A549 (cell line): Measurements from ENCODE around the gene SPARC. TPM values are rescaled to one million over a fixed set of nuclear protein-coding genes. Genes with fewer than 3 reads are reported as not detected.
A peak's percentile ranks its signal among the peaks of the same experiment; 100 is the strongest.
"Not testable (repeated sequence)": the region's sequence is repeated elsewhere in the genome, so short reads cannot be mapped to it uniquely, and the experiment has no call there.

Experiments used
- ATAC-seq, 2 experiments: fragments of 200-7000 bp in 1 of 2; fragments of >200 bp in 1 of 2; cut with Nextera tagmentation in 1 of 2; cut with Tn5 transposase in 1 of 2; 3 replicates each; pipeline versions ENCODE4 v1.8.0 to v1.9.1; 2018 to 2020; ENCODE audit warnings: mild to moderate bottlenecking in 1 of 2, moderate library complexity in 1 of 2
- CTCF ChIA-PET: fragments of 300-600 bp; sonication (Branson Sonifier 250); formaldehyde crosslinking; extraction: SDS; loops from one replicate; lab custom pipeline; 2021; ENCODE audit warnings: antibody characterized with exemption, inconsistent platforms; lab: Yijun Ruan, JAX
- POLR2A ChIA-PET: fragments of 350-600 bp; formaldehyde crosslinking; extraction: SDS; loops from one replicate; lab custom pipeline; 2021; ENCODE audit warnings: antibody characterized with exemption, inconsistent platforms; lab: Yijun Ruan, JAX
- DNase-seq, 2 experiments: peaks; one replicate each; pipeline versions ENCODE4 v3.0.0 to v3.0.0-alpha.2; 2011 to 2016; ENCODE audit warnings: low read depth in 1 of 2, low spot score in 1 of 2
- FAIRE-seq: peaks from 2 replicates; lab custom pipeline; 2011; peaks lifted over from hg19 to GRCh38; lab: Jason Lieb, UNC
- H3K27ac ChIP-seq, 2 experiments: fragments of >200 bp; sonication (Bioruptor Twin); formaldehyde crosslinking; 3 replicates each; pipeline ENCODE4 v1.5.1; 2016 to 2017
- H3K4me1 ChIP-seq: fragments of >200 bp; sonication (Bioruptor Twin); formaldehyde crosslinking; 3 replicates; pipeline ENCODE4 v1.6.1; 2016
- H3K4me2 ChIP-seq: fragments of >200 bp; sonication (Bioruptor Twin); formaldehyde crosslinking; 3 replicates; pipeline ENCODE4 v1.6.1; 2016
- H3K4me3 ChIP-seq: fragments of >200 bp; sonication (Bioruptor Twin); formaldehyde crosslinking; 3 replicates; pipeline ENCODE4 v1.5.1; 2016
- H3K9me3 ChIP-seq: fragments of >200 bp; sonication (Bioruptor Twin); formaldehyde crosslinking; 3 replicates; pipeline ENCODE4 v1.6.1; 2016
- CBX8 ChIP-seq: fragments of 200-600 bp; sonication (generic); IDR thresholded peaks from 2 replicates; pipeline ENCODE4 v1.6.1; 2016
- CHD2 ChIP-seq: fragments of 150-350 bp; IDR thresholded peaks from 2 replicates; pipeline ENCODE4 v1.6.1; 2014; ENCODE audit warnings: low read length; ENCODE audit not compliant: partially characterized antibody
- CHD4 ChIP-seq: fragments of 200-600 bp; sonication (generic); IDR thresholded peaks from 2 replicates; pipeline ENCODE4 v1.6.1; 2016; ENCODE audit warnings: antibody characterized with exemption, mild to moderate bottlenecking, borderline replicate concordance
- EHF ChIP-seq: fragments of 250-450 bp; sonication (Bioruptor Pico); IDR thresholded peaks from 2 replicates; pipeline ENCODE4 v1.5.0; 2020; ENCODE audit warnings: mild to moderate bottlenecking
- EHMT2 ChIP-seq: fragments of 200-600 bp; sonication (generic); IDR thresholded peaks from 2 replicates; pipeline ENCODE4 v1.6.1; 2016; ENCODE audit warnings: antibody characterized with exemption, low read depth, mild to moderate bottlenecking, moderate library complexity
- EP300 ChIP-seq, 2 experiments: fragments of >200 bp; sonication (Bioruptor Twin); formaldehyde crosslinking; IDR thresholded peaks; 2 replicates in 1 of 2; 3 replicates in 1 of 2; pipeline ENCODE4 v1.6.1; 2016 to 2017
- FOSB ChIP-seq: fragments of 250-450 bp; sonication (Bioruptor Pico); IDR thresholded peaks from 2 replicates; pipeline ENCODE4 v1.5.0; 2020; ENCODE audit warnings: mild to moderate bottlenecking, moderate library complexity
- FOXS1 ChIP-seq: fragments of 250-450 bp; sonication (Bioruptor Pico); IDR thresholded peaks from 2 replicates; pipeline ENCODE4 v1.5.0; 2020; ENCODE audit warnings: mild to moderate bottlenecking, moderate library complexity
- GATA3 ChIP-seq: IDR thresholded peaks from 2 replicates; pipeline ENCODE4 v1.6.1; 2012; ENCODE audit warnings: borderline replicate concordance
- HEYL ChIP-seq: fragments of 250-450 bp; sonication (Bioruptor Pico); IDR thresholded peaks from 2 replicates; pipeline ENCODE4 v1.8.0; 2021; ENCODE audit warnings: mild to moderate bottlenecking, moderate library complexity
- HOXB13 ChIP-seq: fragments of 250-450 bp; sonication (Bioruptor Pico); IDR thresholded peaks from 2 replicates; pipeline ENCODE4 v1.5.0; 2020; ENCODE audit warnings: low read depth, mild to moderate bottlenecking, moderate library complexity
- HOXB5 ChIP-seq: fragments of 250-450 bp; sonication (Bioruptor Pico); IDR thresholded peaks from 2 replicates; pipeline ENCODE4 v1.5.0; 2020; ENCODE audit warnings: mild to moderate bottlenecking, moderate library complexity
- KDM1A ChIP-seq: fragments of 200-600 bp; sonication (generic); IDR thresholded peaks from 2 replicates; pipeline ENCODE4 v1.6.1; 2016; ENCODE audit warnings: low read depth, mild to moderate bottlenecking
- MAZ ChIP-seq: fragments of 150-350 bp; IDR thresholded peaks from 2 replicates; pipeline ENCODE4 v1.6.1; 2014; ENCODE audit warnings: antibody characterized with exemption, low read depth, low read length, borderline replicate concordance
- NFE2L2 ChIP-seq: fragments of 150-350 bp; conservative IDR thresholded peaks from 2 replicates; pipeline ENCODE4 v1.6.1; 2014; ENCODE audit warnings: low read length
- PHF8 ChIP-seq: fragments of 200-600 bp; sonication (generic); IDR thresholded peaks from 2 replicates; pipeline ENCODE4 v1.6.1; 2016; ENCODE audit warnings: low read depth, mild to moderate bottlenecking, antibody characterized with exemption, moderate library complexity, borderline replicate concordance
- POLR2A ChIP-seq: IDR thresholded peaks from 2 replicates; pipeline ENCODE4 v1.6.1; 2012; ENCODE audit warnings: mild to moderate bottlenecking, low read length
- POLR2AphosphoS2 ChIP-seq: conservative IDR thresholded peaks from 2 replicates; pipeline ENCODE4 v1.6.1; 2012; ENCODE audit warnings: low read length, improper control_type of control experiment, inconsistent platforms
- RAD21 ChIP-seq, 2 experiments: fragments of >200 bp in 1 of 2; sonication (Bioruptor Twin) in 1 of 2; formaldehyde crosslinking in 1 of 2; IDR thresholded peaks in 1 of 2; conservative IDR thresholded peaks in 1 of 2; 2 replicates in 1 of 2; 3 replicates in 1 of 2; pipeline ENCODE4 v1.6.1; 2012 to 2018; ENCODE audit warnings: inconsistent platforms in 1 of 2
- RARB ChIP-seq: fragments of 250-450 bp; sonication (Bioruptor Pico); IDR thresholded peaks from 2 replicates; pipeline ENCODE4 v1.8.0; 2021; ENCODE audit warnings: mild to moderate bottlenecking, moderate library complexity
- RNF2 ChIP-seq: fragments of 200-600 bp; sonication (generic); IDR thresholded peaks from 2 replicates; pipeline ENCODE4 v1.6.1; 2016; ENCODE audit warnings: low read depth, mild to moderate bottlenecking, antibody characterized with exemption, moderate library complexity, borderline replicate concordance
- SMC3 ChIP-seq: fragments of >200 bp; sonication (Bioruptor Twin); formaldehyde crosslinking; IDR thresholded peaks from 3 replicates; pipeline ENCODE4 v1.6.1; 2018; ENCODE audit warnings: inconsistent platforms
- TP53 ChIP-seq: fragments of 250-450 bp; sonication (Bioruptor Pico); IDR thresholded peaks from 2 replicates; pipeline ENCODE4 v1.5.0; 2021; ENCODE audit warnings: mild to moderate bottlenecking, moderate library complexity
- ZC3H11A ChIP-seq: fragments of 450-650 bp; IDR thresholded peaks from 2 replicates; pipeline ENCODE4 v1.6.1; 2014; ENCODE audit warnings: antibody characterized with exemption, mild to moderate bottlenecking
- ZSCAN20 ChIP-seq: fragments of 250-450 bp; sonication (Bioruptor Pico); IDR thresholded peaks from 2 replicates; pipeline ENCODE4 v1.8.0; 2022; ENCODE audit warnings: mild to moderate bottlenecking, moderate library complexity
- WGBS: methylation state at CpG from one replicate; pipeline ENCODE4 v1.1.6; 2017; ENCODE audit errors: missing lambda C conversion rate; 5-methylcytosine and 5-hydroxymethylcytosine counted together
- polyA plus RNA-seq, 4 experiments: library from polyadenylated mRNA; depleted of rRNA in 3 of 4; stranded (reverse); fragments of >200 nt; fragmentation: RNase III in 1 of 4; extraction: RNeasy Plus Mini Kit Qiagen cat#74134 plus additional on column Dnase treatment in 1 of 4; gene quantifications; 2 replicates in 3 of 4; 3 replicates in 1 of 4; pipeline ENCODE4 v1.2.3, GENCODE V29; 2011 to 2017
- TF ChIP-seq, protein P1 (sequence below): IDR thresholded peaks from 2 replicates; pipeline ENCODE4 v1.6.1; 2012
- TF ChIP-seq, protein P2 (sequence below): fragments of 150-350 bp; IDR thresholded peaks from 2 replicates; pipeline ENCODE4 v1.6.1; 2014; ENCODE audit warnings: low read depth, mild to moderate bottlenecking, low read length
- TF ChIP-seq, protein P3 (sequence below): fragments of 250-450 bp; sonication (Bioruptor Pico); IDR thresholded peaks from 2 replicates; pipeline ENCODE4 v1.5.0; 2020; ENCODE audit warnings: low read depth, mild to moderate bottlenecking, moderate library complexity
- TF ChIP-seq, protein P4 (sequence below): fragments of >200 bp; sonication (Bioruptor Twin); formaldehyde crosslinking; IDR thresholded peaks from 2 replicates; pipeline ENCODE4 v1.6.1; 2016

The SPARC gene
- polyA plus RNA-seq, 2 of the 4 experiments (the other 2 are of a cell fraction), result 33.8 to 45.7 TPM

DNA sequence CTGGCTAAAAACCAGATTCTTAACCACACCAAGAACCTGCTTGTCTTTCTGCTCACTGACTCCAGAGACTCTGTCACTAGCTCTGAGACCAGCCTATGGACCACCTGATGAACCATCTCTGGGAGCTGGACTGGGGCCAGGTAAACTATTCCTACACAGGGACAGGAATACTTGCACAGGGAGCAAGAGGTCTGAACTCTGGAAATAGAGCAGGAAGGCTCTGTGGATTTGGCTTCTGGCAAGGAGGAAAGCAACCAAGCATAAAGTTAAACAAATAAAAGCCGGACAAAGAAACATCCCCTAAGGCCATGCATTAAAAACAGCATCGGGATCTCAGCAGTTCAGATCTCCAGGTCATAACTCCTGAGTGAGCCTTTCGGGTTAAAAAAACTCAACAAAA is 5.6 kb upstream of the SPARC start:
- CTCF ChIA-PET, result interaction anchor here (1.5 to 2.3 kb wide), 3 partner anchors 31 to 49 kb away, joined by 5 to 14 read pairs (median 9); no protein-coding TSS in a partner anchor
- Histone ChIP-seq H3K4me3 (no peak overlapping the region), H3K4me2 (0 out of 3 replicates have a peak overlapping the region, but pooled peaks have one; percentile 23), H3K4me1 (peaks cover 10% of the 10 kb centered on the region), H3K27ac (peak overlapping the region in 1 of 2 experiments; percentile 71; a peak in 4 of 6 replicates), H3K9me3 (no peaks in the 10 kb centered on the region)
- no peak for DNase-seq
- POLR2A ChIA-PET, result no interaction called here
- FAIRE-seq, result no peak
- WGBS, result 28% methylated on average over 3 of the region's 3 CpGs
- TF ChIP-seq POLR2A (no peak), GATA3 (no peak), EHMT2 (no peak), PHF8 (no peak), FOXS1 (CRISPR knock-in tag) (no peak)
- TF ChIP-seq, protein P1, sequence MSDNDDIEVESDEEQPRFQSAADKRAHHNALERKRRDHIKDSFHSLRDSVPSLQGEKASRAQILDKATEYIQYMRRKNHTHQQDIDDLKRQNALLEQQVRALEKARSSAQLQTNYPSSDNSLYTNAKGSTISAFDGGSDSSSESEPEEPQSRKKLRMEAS, result no peak
- TF ChIP-seq, protein P2, sequence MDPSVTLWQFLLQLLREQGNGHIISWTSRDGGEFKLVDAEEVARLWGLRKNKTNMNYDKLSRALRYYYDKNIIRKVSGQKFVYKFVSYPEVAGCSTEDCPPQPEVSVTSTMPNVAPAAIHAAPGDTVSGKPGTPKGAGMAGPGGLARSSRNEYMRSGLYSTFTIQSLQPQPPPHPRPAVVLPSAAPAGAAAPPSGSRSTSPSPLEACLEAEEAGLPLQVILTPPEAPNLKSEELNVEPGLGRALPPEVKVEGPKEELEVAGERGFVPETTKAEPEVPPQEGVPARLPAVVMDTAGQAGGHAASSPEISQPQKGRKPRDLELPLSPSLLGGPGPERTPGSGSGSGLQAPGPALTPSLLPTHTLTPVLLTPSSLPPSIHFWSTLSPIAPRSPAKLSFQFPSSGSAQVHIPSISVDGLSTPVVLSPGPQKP, result no peak
- no peak; a peak in 1 of 6 replicates for ATAC-seq

DNA sequence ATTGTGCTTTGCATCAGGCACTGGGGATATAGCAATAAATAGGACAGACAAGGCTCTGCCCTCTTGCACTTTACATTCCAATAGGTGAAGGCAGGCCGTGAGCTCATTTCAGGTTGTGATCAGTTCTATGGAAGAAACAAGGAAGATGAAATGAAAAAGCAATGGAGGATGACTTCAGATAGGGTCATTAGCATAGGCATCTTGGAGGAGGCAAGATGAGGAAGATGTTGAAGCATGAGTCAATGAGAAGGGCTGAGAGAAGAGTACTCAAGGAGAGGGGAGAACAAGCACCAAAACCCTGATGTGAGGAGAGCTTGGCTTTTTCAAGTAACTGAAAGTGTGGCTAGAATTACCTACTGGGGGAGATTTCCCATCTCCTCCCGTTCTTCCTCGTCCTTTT is 5.0 kb upstream of the SPARC start:
- Histone ChIP-seq H3K4me2 (no peak overlapping the region), H3K9me3 (no peaks in the 10 kb centered on the region), H3K27ac (peak overlapping the region in 1 of 2 experiments; percentile 71; a peak in 3 of 6 replicates), H3K4me1 (peaks cover 11% of the 10 kb centered on the region), H3K4me3 (no peak overlapping the region)
- no peak for DNase-seq
- ChIA-PET CTCF (interaction anchor here (0.9 to 2.3 kb wide), 5 partner anchors 21 to 50 kb away, joined by 3 to 14 read pairs (median 5); no protein-coding TSS in a partner anchor), POLR2A (no interaction called here)
- ATAC-seq, result peak in 1 of 2 experiments; percentile 22; a peak in 1 of 6 replicates
- TF ChIP-seq CBX8 (no peak), GATA3 (no peak), HEYL (no peak), HOXB5 (no peak), RARB (CRISPR knock-in tag) (no peak), KDM1A (no peak), HOXB13 (CRISPR knock-in tag) (no peak), ZC3H11A (no peak), CHD4 (no peak), FOSB (CRISPR knock-in tag) (no peak)
- TF ChIP-seq, protein P3, sequence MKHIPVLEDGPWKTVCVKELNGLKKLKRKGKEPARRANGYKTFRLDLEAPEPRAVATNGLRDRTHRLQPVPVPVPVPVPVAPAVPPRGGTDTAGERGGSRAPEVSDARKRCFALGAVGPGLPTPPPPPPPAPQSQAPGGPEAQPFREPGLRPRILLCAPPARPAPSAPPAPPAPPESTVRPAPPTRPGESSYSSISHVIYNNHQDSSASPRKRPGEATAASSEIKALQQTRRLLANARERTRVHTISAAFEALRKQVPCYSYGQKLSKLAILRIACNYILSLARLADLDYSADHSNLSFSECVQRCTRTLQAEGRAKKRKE (CRISPR knock-in tag), result no peak
- FAIRE-seq, result no peak
- 79% methylated on average over 3 of the region's 3 CpGs for WGBS

DNA sequence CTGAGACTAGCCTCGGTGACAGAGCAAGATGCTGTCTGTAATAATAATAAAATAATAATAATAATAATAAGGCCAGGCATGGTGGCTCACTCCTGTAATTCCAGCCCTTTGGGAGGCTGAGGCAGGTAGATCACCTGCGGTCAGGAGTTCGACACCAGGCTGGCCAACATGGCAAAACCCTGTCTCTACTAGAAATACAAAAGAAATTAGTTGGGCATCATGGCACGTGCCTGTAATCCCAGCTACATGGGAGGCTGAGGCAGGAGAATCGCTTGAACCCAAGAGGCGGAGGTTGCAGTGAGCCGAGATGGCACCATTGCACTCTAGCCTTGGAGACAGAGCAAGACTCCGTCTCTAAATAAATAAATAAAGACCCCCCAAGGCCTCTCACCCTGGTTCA is 2.9 kb upstream of the SPARC start:
- DNase-seq, FAIRE-seq, H3K4me3 ChIP-seq, ATAC-seq, H3K4me2 ChIP-seq, H3K9me3 ChIP-seq, H3K27ac ChIP-seq, POLR2A ChIA-PET: not testable (repeated sequence)
- H3K4me1 ChIP-seq, result peaks cover 29% of the 10 kb centered on the region
- 79% methylated on average over 8 of the region's 8 CpGs for WGBS
- CTCF ChIA-PET, result interaction anchor here (0.9 to 2.0 kb wide), 3 partner anchors 48 to 51 kb away, joined by 3 to 5 read pairs (median 3); no protein-coding TSS in a partner anchor

DNA sequence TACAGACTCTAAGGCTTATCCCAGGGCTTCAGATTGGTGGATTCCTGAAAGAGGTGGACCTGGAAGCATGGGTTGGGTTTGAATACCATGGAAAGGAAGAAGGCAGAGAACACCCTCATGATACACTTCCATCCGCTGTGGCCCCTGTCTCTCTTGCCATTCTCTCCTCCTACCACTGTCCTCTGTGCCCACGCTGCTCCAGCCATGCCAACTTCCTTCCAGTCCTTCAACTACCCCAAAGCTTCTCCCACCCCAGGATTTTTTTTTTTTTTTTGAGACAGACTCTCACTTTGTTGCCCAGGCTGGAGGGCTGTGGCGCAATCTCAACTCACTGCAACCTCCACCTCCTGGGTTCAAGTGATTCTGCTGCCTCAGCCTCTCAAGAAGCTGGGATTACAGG is 1.7 kb upstream of the SPARC start:
- CTCF ChIA-PET, result interaction anchor here (0.5 to 2.0 kb wide), 7 partner anchors 8 to 257 kb away, joined by 3 to 7 read pairs (median 3); no protein-coding TSS in a partner anchor
- POLR2A ChIA-PET, result interaction anchor here (0.7 kb wide), 1 partner anchor 19 kb away, joined by 3 read pairs; no protein-coding TSS in a partner anchor
- peaks cover 38% of the 10 kb centered on the region for H3K4me1 ChIP-seq
- no peaks in the 10 kb centered on the region for H3K9me3 ChIP-seq
- peak overlapping the region in 1 of 2 experiments; percentile 86; a peak in 2 of 6 replicates for H3K27ac ChIP-seq
- FAIRE-seq (no peak), ATAC-seq (no peak), DNase-seq (no peak)
- H3K4me2 ChIP-seq, result no peak overlapping the region
- WGBS, result 94% methylated on average over 3 of the region's 3 CpGs
- H3K4me3 ChIP-seq, result no peak overlapping the region
- no peak for TF ChIP-seq TP53 (CRISPR knock-in tag)
- TF ChIP-seq SMC3, result no peak
- no peak for TF ChIP-seq ZSCAN20 (CRISPR knock-in tag)
- no peak for TF ChIP-seq CHD2
- TF ChIP-seq, protein P3 (CRISPR knock-in tag), result no peak
- TF ChIP-seq POLR2A, result no peak
- TF ChIP-seq, protein P4, sequence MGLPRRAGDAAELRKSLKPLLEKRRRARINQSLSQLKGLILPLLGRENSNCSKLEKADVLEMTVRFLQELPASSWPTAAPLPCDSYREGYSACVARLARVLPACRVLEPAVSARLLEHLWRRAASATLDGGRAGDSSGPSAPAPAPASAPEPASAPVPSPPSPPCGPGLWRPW, result no peak
- TF ChIP-seq RAD21 (conservative IDR thresholded peaks at IDR 0.05 in 1 of 2, IDR thresholded peaks at IDR 0.05 in 1 of 2), result no peak
- TF ChIP-seq EHF (CRISPR knock-in tag), result no peak
- no peak for TF ChIP-seq RARB (CRISPR knock-in tag)
- TF ChIP-seq CHD4, result no peak
- no peak for TF ChIP-seq POLR2AphosphoS2
- TF ChIP-seq MAZ, result no peak
- no peak for TF ChIP-seq NFE2L2
- no peak for TF ChIP-seq EP300 (IDR thresholded peaks at IDR 0.05)
- no peak for TF ChIP-seq RNF2
